ENCODE results near the gene PDE11A. TPM values are rescaled to one million over a fixed set of nuclear protein-coding genes. Genes with fewer than 3 reads are reported as not detected.

The PDE11A gene
- total RNA-seq, 1 donor from 2014 or later: not detected

- no peak for DNase-seq (ENCODE audit: low read depth in 2 of 2)
These were observed 344.2 kb downstream of the PDE11A start for GRCh38 chr2:177728399-177728765.

DNA sequence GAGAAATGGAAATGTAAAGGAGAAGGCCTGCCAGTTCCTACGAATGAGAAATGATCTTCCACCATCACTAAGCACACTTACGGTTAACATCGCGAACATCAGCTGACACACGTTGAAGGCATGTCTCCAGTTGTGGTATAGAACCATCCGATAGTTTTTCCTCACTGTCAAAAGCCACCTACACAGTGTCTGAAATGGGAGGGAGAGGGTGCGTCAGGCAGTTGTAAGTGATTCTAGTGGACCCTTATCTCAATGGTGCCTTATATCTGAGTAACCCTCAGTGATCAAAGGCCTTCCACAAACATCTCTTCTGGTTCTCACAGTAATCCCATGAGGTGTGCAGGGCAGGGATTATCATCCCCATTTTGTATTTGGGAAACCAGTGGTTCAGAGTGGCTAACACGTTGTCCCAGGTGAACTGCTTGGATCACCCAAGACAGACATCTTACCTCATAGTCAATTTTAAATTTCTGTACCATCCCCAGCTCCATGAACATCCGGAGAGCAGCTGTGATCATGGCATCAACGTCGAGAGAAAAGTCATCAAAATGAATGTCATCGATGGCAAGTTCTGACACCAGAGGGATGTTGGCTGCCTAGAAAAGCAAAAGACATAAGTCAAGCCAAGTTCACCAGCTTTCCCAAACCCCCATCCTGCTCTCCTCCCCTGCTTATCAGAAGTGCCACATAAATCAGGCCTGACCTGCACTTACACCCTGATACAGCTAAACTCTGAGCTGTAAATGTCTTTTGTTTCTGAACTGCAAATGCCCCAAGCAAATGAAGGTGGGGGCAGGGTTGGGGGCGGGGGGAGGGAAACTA, 344.8 kb downstream of the PDE11A start:
- DNase-seq (ENCODE audit: low read depth in 2 of 2): no peak

GRCh38 chr2:177726931-177727348, 345.6 kb downstream of the PDE11A start:
- DNase-seq (ENCODE audit: low read depth in 2 of 2): no peak

GRCh38 chr2:177724398-177725287, 347.9 kb downstream of the PDE11A start:
- peak; percentile 57 to 99 for DNase-seq (ENCODE audit: low read depth in 2 of 2)

GRCh38 chr2:177723235-177723634, 349.3 kb downstream of the PDE11A start:
- DNase-seq (ENCODE audit: low read depth in 2 of 2): no peak

DNA sequence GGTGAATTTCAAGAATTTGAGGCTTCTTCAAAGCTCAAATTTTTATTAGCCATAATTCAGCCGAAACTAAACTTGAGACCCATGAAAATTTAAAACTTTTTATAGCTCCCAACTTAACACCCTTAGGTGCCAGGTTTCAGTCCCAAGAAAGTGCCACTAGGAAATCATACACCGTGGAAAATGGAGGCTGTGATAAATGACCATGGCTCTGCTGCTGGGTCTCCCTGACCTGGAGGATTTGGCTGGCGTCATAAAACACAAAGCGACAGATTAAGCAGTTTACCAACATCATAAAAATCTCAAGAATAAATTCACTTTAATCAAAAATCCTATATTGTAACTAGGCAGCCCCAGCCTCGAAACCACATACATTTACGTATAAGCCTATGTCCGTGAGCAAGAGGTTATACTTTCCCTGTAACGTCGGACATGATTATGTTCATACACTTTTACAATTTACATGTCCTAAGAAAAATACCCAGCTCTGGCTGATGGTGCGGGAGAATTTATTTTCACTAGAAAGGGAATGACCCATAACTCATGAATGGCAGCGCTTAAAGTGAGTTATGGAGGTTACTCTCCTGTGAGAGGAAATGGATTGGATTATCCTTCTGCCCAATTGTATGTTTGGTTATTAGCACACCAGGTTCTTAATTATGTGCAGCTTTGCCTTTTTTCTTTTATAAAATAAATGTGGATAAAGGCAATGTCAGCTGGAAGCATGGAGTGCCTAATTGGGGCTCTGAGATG, 350.6 kb downstream of the PDE11A start:
- no peak for DNase-seq (ENCODE audit: low read depth in 2 of 2)

DNA sequence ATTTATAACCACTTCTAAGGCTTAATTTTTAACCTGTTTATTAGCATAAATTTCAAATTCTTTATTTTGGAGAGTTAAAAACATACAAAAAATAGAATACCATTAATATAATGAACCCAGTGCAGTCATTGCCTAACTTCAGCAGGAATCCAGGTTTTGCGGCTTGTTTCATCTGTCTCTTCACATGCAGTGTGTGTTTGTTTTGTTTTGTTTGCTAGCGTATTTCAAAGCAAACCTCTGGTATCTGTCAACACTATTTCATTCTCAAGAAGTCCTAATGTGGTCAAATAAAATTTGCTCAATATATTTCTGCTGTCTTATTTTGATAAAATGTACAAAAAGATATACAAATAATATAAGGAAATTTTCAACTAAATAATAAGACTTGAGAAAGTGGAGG, 351.5 kb downstream of the PDE11A start:
- DNase-seq (ENCODE audit: low read depth in 2 of 2): no peak

GRCh38 chr2:177717831-177718618, 354.6 kb downstream of the PDE11A start:
- peak; percentile 3 to 29 for DNase-seq (ENCODE audit: low read depth in 2 of 2)

- DNase-seq (ENCODE audit: low read depth in 2 of 2): no peak
These were observed 356.1 kb downstream of the PDE11A start for GRCh38 chr2:177716484-177716883.

- no peak for DNase-seq (ENCODE audit: low read depth in 2 of 2)
These were observed 356.8 kb downstream of the PDE11A start for GRCh38 chr2:177715771-177716170.

DNA sequence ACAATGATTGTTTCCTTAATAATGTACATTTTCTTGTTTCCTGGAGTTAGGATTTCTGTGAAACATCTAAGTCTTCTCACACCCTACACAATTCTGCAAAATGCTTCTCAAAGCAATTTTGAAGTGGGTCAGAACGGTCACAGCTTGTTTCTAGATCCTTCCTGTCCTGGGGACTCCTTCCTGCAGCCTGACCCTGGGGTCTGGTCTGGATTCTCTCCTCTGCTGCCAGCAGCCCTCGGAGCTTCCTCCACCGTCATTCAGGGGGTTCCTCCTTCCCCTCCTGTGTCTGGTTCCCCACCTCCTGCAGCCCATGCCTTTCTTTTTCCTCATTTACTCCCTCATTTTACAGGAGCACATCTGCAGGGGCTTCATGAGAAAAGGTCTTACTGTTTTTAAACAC, 357.9 kb downstream of the PDE11A start:
- DNase-seq (ENCODE audit: low read depth in 2 of 2): peak in 1 of 2 donors; percentile 11

DNA sequence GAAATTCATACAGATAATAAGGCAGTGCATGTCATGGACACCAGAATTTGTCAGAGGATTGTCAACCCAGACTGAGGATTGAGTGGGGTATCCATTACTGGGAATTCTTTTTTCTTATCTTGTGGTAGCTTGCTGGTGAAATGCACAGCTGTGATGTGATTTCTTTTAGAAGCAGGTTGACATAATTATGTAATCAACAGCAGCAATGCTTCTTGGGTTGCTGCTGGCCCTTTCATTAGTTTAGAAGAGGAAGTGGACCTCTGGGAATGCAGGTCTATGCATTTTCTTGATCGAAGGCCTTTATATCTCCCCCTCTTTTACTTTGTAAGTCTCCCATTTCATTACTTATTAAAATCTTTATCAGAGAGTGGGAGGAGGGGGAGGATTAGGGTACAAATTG, 360.1 kb downstream of the PDE11A start:
- no peak for DNase-seq (ENCODE audit: low read depth in 2 of 2)

- DNase-seq (ENCODE audit: low read depth in 2 of 2): no peak
These were observed 360.9 kb downstream of the PDE11A start for GRCh38 chr2:177711483-177712265.

- no peak for DNase-seq (ENCODE audit: low read depth in 2 of 2)
These were observed 361.7 kb downstream of the PDE11A start for GRCh38 chr2:177710889-177711288.

GRCh38 chr2:177709986-177710401, 362.6 kb downstream of the PDE11A start:
- no peak for DNase-seq (ENCODE audit: low read depth in 2 of 2)

- DNase-seq (ENCODE audit: low read depth in 2 of 2): no peak
These were observed 363.7 kb downstream of the PDE11A start for GRCh38 chr2:177708660-177709444.

GRCh38 chr2:177708106-177708505, 364.5 kb downstream of the PDE11A start:
- DNase-seq (ENCODE audit: low read depth in 2 of 2): no peak

DNA sequence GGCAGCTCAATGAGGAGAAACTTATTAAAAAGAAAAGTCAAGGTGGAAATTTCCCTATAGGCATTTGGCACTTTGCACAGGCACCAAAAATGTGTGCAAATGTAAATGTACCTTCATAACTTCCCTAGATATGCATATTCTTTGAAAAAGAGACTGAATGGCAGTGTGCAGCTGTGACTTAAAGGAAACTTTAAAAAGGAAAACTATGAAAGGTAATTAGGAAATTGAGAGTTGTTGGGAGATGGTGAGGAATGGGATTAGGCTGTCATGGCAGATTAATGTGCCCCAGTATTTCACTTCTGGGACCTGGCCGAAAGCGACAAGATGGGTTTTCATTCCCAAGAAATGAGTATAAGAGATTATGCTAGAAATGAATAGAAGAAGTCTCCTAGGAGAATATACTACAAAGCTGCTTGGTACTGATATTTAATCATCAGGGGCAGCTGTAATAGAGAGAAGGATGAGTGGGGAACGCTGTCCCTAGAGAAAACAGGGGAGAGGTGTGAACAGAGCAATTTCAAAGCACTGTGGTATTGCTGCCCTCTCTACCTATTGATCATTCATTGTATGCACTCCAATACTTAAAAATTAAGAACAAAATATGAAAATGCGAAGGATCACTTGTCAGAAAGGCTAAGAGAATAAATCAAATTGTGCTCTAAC, 366.9 kb downstream of the PDE11A start:
- DNase-seq (ENCODE audit: low read depth in 2 of 2): no peak

GRCh38 chr2:177703159-177703558, 369.4 kb downstream of the PDE11A start:
- DNase-seq (ENCODE audit: low read depth in 2 of 2): no peak

Data from lung microvascular endothelial cell (primary cell).